H9 (cell line): ENCODE data around the gene DGKE. TPM values are rescaled to one million over a fixed set of nuclear protein-coding genes. Genes with fewer than 3 reads are reported as not detected.

Experiments
- DNase-seq: peaks from one replicate; pipeline ENCODE4 v3.0.0-alpha.2; 2017
- H2AFZ ChIP-seq: one replicate; pipeline ENCODE4 v1.6.1; 2013; ENCODE audit warnings: mild to moderate bottlenecking, low read length, control low read depth, moderate library complexity
- H2AK5ac ChIP-seq: 2 replicates; pipeline ENCODE4 v1.6.1; 2013; ENCODE audit warnings: low read length, control low read depth, mixed read lengths; ENCODE audit not compliant: insufficient read length
- H2BK120ac ChIP-seq: one replicate; pipeline ENCODE4 v1.6.1; 2013; ENCODE audit warnings: low read depth, mild to moderate bottlenecking, low read length, control low read depth, inconsistent platforms; ENCODE audit not compliant: poor library complexity, severe bottlenecking
- H2BK12ac ChIP-seq: 2 replicates; pipeline ENCODE4 v1.6.1; 2013; ENCODE audit warnings: low read length, control low read depth, mixed read lengths, low read depth; ENCODE audit not compliant: insufficient read length
- H2BK15ac ChIP-seq: 2 replicates; pipeline ENCODE4 v1.6.1; 2013; ENCODE audit warnings: low read depth, low read length, control low read depth
- H2BK20ac ChIP-seq: one replicate; pipeline ENCODE4 v1.6.1; 2013; ENCODE audit warnings: low read depth, mild to moderate bottlenecking, low read length, control low read depth, inconsistent platforms; ENCODE audit not compliant: poor library complexity, severe bottlenecking
- H2BK5ac ChIP-seq: 2 replicates; pipeline ENCODE4 v1.6.1; 2013; ENCODE audit warnings: low read length, control low read depth, mixed read lengths; ENCODE audit not compliant: insufficient read length
- H3K14ac ChIP-seq: 2 replicates; pipeline ENCODE4 v1.6.1; 2013; ENCODE audit warnings: low read length, control low read depth; ENCODE audit not compliant: insufficient read depth
- H3K18ac ChIP-seq: 2 replicates; pipeline ENCODE4 v1.6.1; 2013; ENCODE audit warnings: low read depth, mild to moderate bottlenecking, mixed read lengths, low read length, control low read depth; ENCODE audit not compliant: insufficient read length
- H3K23ac ChIP-seq: 2 replicates; pipeline ENCODE4 v1.6.1; 2013; ENCODE audit warnings: low read length, control low read depth, mixed read lengths, low read depth; ENCODE audit not compliant: insufficient read length
- H3K23me2 ChIP-seq: 2 replicates; pipeline ENCODE4 v1.6.1; 2013; ENCODE audit warnings: low read depth, mild to moderate bottlenecking, mixed read lengths, low read length, control low read depth; ENCODE audit not compliant: insufficient read length, poor library complexity, severe bottlenecking
- H3K27ac ChIP-seq: 2 replicates; pipeline ENCODE4 v1.5.1; 2013; ENCODE audit warnings: low read length, control low read depth, mixed read lengths, low read depth; ENCODE audit not compliant: insufficient read length
- H3K27me3 ChIP-seq: 2 replicates; pipeline ENCODE4 v1.6.1; 2013; ENCODE audit warnings: low read length, control low read depth, inconsistent platforms; ENCODE audit not compliant: insufficient read depth
- H3K4ac ChIP-seq: 2 replicates; pipeline ENCODE4 v1.6.1; 2013; ENCODE audit warnings: low read depth, mild to moderate bottlenecking, control low read depth, inconsistent platforms, low read length, moderate library complexity
- H3K4me1 ChIP-seq: 2 replicates; pipeline ENCODE4 v1.6.1; 2013; ENCODE audit warnings: low read length, control low read depth, inconsistent platforms; ENCODE audit not compliant: insufficient read depth
- H3K4me2 ChIP-seq: 2 replicates; pipeline ENCODE4 v1.6.1; 2013; ENCODE audit warnings: low read length, control low read depth, mixed read lengths; ENCODE audit not compliant: insufficient read length, insufficient read depth
- H3K56ac ChIP-seq: 2 replicates; pipeline ENCODE4 v1.6.1; 2013; ENCODE audit warnings: low read depth, mild to moderate bottlenecking, mixed read lengths, low read length, control low read depth; ENCODE audit not compliant: insufficient read length
- H3K79me1 ChIP-seq: 2 replicates; pipeline ENCODE4 v1.6.1; 2013; ENCODE audit warnings: low read depth, mild to moderate bottlenecking, moderate library complexity, low read length, control low read depth, inconsistent platforms; ENCODE audit not compliant: insufficient read depth, poor library complexity, severe bottlenecking
- H3K79me2 ChIP-seq: 2 replicates; pipeline ENCODE4 v1.6.1; 2013; ENCODE audit warnings: low read length, control low read depth, inconsistent platforms; ENCODE audit not compliant: insufficient read depth
- H3K9ac ChIP-seq: 2 replicates; pipeline ENCODE4 v1.6.1; 2013; ENCODE audit warnings: low read length, control low read depth, mixed read lengths; ENCODE audit not compliant: insufficient read length; ENCODE audit errors: extremely low read depth
- H3K9me3 ChIP-seq: one replicate; pipeline ENCODE4 v1.6.1; 2013; ENCODE audit warnings: low read depth, low read length, inconsistent platforms; ENCODE audit not compliant: control insufficient read depth
- H3T11ph ChIP-seq: one replicate; pipeline ENCODE4 v1.6.1; 2013; ENCODE audit warnings: mild to moderate bottlenecking, low read length, control low read depth, inconsistent platforms
- H4K20me1 ChIP-seq: one replicate; pipeline ENCODE4 v1.6.1; 2013; ENCODE audit not compliant: control insufficient read depth, insufficient read length, insufficient read depth
- H4K5ac ChIP-seq: 2 replicates; pipeline ENCODE4 v1.6.1; 2013; ENCODE audit warnings: low read depth, mild to moderate bottlenecking, mixed read lengths, low read length, control low read depth; ENCODE audit not compliant: insufficient read length
- H4K8ac ChIP-seq: replicated peaks from 2 replicates; pipeline ENCODE4 v1.6.1; 2013; ENCODE audit warnings: low read length, control low read depth, mixed read lengths, low read depth; ENCODE audit not compliant: insufficient read length
- H4K91ac ChIP-seq: 2 replicates; pipeline ENCODE4 v1.6.1; 2013; ENCODE audit warnings: low read depth, mild to moderate bottlenecking, moderate library complexity, mixed read lengths, low read length, control low read depth; ENCODE audit not compliant: insufficient read length
- H3K27ac Mint-ChIP-seq, 3 experiments: 2 replicates in 2 of 3; 3 replicates in 1 of 3; pipeline ENCODE4 v1.8.0; 2020 to 2021; ENCODE audit warnings: mixed read lengths in 3 of 3, mild to moderate bottlenecking in 1 of 3, moderate library complexity in 1 of 3
- H3K27me3 Mint-ChIP-seq: 2 replicates; pipeline ENCODE4 v1.8.0; 2021; ENCODE audit warnings: low read depth, mild to moderate bottlenecking, moderate library complexity, mixed read lengths
- H3K36me3 Mint-ChIP-seq, 3 experiments: 2 replicates in 2 of 3; 3 replicates in 1 of 3; pipeline ENCODE4 v1.8.0; 2020 to 2021; ENCODE audit warnings: low read depth in 3 of 3, mixed read lengths in 3 of 3; ENCODE audit not compliant: insufficient read depth in 1 of 3
- H3K4me1 Mint-ChIP-seq, 2 experiments: 2 replicates each; pipeline ENCODE4 v1.8.0; 2020; ENCODE audit warnings: mixed read lengths in 2 of 2
- H3K4me3 Mint-ChIP-seq, 2 experiments: 2 replicates in 1 of 2; 3 replicates in 1 of 2; pipeline ENCODE4 v1.8.0; 2020 to 2021; ENCODE audit warnings: mild to moderate bottlenecking in 2 of 2, mixed read lengths in 2 of 2, moderate library complexity in 1 of 2
- H3K9me3 Mint-ChIP-seq, 2 experiments: 2 replicates in 1 of 2; 3 replicates in 1 of 2; pipeline ENCODE4 v1.8.0; 2020; ENCODE audit warnings: mild to moderate bottlenecking in 2 of 2, mixed read lengths in 2 of 2, moderate library complexity in 1 of 2
- CTCF ChIP-seq: fragments of 200-600 bp; sonication (generic); conservative IDR thresholded peaks from 3 replicates; pipeline ENCODE4 v1.8.0; 2021; ENCODE audit warnings: antibody characterized with exemption, mild to moderate bottlenecking
- WGBS: extraction: QIAGEN DNeasy Blood & Tissue Kit; methylation state at CpG from one replicate; pipeline ENCODE4 v1.1.7; 2013; ENCODE audit warnings: missing lambda C conversion rate, low lambda C conversion rate, mixed read lengths; ENCODE audit not compliant: insufficient read length; ENCODE audit errors: extremely low coverage; 5-methylcytosine and 5-hydroxymethylcytosine counted together
- total RNA-seq: library from RNA; stranded (reverse); gene quantifications from 2 replicates; pipeline ENCODE4 v1.2.1, GENCODE V29; 2021

Gene DGKE
- total RNA-seq, 1 experiment from 2014 or later: 4.9 TPM

- Histone ChIP-seq H3K79me2 (no peaks in the 10 kb centered on the region), H2AK5ac (no peak overlapping the region)
- TF ChIP-seq CTCF: no peak
These were observed 69.6 kb downstream of the DGKE start for GRCh38 chr17:56903560-56903959.

More at GRCh38 chr17:56903560-56903959, 69.6 kb downstream of the DGKE start:
- H3K27ac ChIP-seq: no peak overlapping the region
- Mint-ChIP-seq H3K9me3 (no peaks in the 10 kb centered on the region), H3K4me3 (no peak overlapping the region), H3K36me3 (peaks cover 37 to 83% (median 44%) of the 10 kb centered on the region in 3 experiments), H3K27ac (no peak overlapping the region), H3K27me3 (no peaks in the 10 kb centered on the region), H3K4me1 (peaks cover 11 to 12% of the 10 kb centered on the region in 2 experiments)
- no peaks in the 10 kb centered on the region for H3K9me3 ChIP-seq
- no peak overlapping the region for H3T11ph ChIP-seq
- no peak overlapping the region for H2BK15ac ChIP-seq
- H3K23me2 ChIP-seq: no peaks in the 10 kb centered on the region
- H3K9ac ChIP-seq: no peak overlapping the region
- H3K14ac ChIP-seq: no peak overlapping the region
- no peak overlapping the region for H2AFZ ChIP-seq
- no peak overlapping the region for H2BK120ac ChIP-seq
- H3K23ac ChIP-seq: no peak overlapping the region
- no peak overlapping the region for H4K91ac ChIP-seq
- no peak overlapping the region for H3K4ac ChIP-seq
- H2BK5ac ChIP-seq: no peak overlapping the region
- no peak overlapping the region for H3K18ac ChIP-seq
- H3K4me1 ChIP-seq: no peaks in the 10 kb centered on the region
- no peaks in the 10 kb centered on the region for H4K20me1 ChIP-seq
- no peak for DNase-seq
- H2BK20ac ChIP-seq: no peak overlapping the region
- H3K56ac ChIP-seq: no peak overlapping the region
- H3K79me1 ChIP-seq: no peaks in the 10 kb centered on the region
- H3K4me2 ChIP-seq: no peak overlapping the region
- H2BK12ac ChIP-seq: no peak overlapping the region
- no peak overlapping the region for H4K5ac ChIP-seq
- no CpG with 5 or more reads among the region's 5 CpGs for WGBS
- no peak overlapping the region for H4K8ac ChIP-seq
- H3K27me3 ChIP-seq: no peaks in the 10 kb centered on the region; the same call in 1 of the 2 replicates
